C4-2B (cell line): ENCODE measurements around the gene NOX1.
"Not testable (repeated sequence)": the region's sequence is repeated elsewhere in the genome, so short reads cannot be mapped to it uniquely, and the experiment has no call there.

Experiments
- ZFX ChIP-seq: fragments of 450-650 bp; IDR thresholded peaks from 2 replicates; pipeline ENCODE4 v1.6.1; 2017
- TF ChIP-seq, protein P1 (sequence below): fragments of 450-650 bp; conservative IDR thresholded peaks from 2 replicates; pipeline ENCODE4 v1.5.1; 2017; ENCODE audit warnings: mild to moderate bottlenecking

DNA sequence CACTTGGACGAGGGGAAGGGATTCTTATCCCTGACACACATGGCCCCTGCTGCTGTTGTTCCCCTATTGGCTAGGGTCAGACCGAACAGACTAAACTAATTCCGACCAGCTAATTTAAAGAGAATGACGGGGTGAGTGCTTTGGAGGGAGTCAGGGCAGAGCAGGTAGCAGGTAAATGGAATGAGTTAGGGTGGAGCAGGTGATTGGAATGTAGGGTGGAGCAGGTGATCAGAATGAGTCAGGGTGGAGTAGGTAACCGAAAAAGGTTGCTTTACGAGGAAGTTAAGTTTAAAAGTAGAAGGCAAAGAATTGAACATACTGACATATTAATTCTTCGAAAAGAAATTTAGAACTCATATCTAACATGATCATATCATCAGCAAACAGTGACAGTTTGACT, 65.9 kb downstream of the NOX1 start:
- TF ChIP-seq, protein P1, sequence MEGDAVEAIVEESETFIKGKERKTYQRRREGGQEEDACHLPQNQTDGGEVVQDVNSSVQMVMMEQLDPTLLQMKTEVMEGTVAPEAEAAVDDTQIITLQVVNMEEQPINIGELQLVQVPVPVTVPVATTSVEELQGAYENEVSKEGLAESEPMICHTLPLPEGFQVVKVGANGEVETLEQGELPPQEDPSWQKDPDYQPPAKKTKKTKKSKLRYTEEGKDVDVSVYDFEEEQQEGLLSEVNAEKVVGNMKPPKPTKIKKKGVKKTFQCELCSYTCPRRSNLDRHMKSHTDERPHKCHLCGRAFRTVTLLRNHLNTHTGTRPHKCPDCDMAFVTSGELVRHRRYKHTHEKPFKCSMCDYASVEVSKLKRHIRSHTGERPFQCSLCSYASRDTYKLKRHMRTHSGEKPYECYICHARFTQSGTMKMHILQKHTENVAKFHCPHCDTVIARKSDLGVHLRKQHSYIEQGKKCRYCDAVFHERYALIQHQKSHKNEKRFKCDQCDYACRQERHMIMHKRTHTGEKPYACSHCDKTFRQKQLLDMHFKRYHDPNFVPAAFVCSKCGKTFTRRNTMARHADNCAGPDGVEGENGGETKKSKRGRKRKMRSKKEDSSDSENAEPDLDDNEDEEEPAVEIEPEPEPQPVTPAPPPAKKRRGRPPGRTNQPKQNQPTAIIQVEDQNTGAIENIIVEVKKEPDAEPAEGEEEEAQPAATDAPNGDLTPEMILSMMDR = not testable (repeated sequence)
- not testable (repeated sequence) for TF ChIP-seq ZFX
